Measurements from ENCODE around the gene LSM10. TPM values are rescaled to one million over a fixed set of nuclear protein-coding genes. Genes with fewer than 3 reads are reported as not detected.
A peak's percentile ranks its signal among the peaks of the same experiment; 100 is the strongest.

The LSM10 gene
- total RNA-seq, 1 donor from 2014 or later: 20.9 TPM

DNA sequence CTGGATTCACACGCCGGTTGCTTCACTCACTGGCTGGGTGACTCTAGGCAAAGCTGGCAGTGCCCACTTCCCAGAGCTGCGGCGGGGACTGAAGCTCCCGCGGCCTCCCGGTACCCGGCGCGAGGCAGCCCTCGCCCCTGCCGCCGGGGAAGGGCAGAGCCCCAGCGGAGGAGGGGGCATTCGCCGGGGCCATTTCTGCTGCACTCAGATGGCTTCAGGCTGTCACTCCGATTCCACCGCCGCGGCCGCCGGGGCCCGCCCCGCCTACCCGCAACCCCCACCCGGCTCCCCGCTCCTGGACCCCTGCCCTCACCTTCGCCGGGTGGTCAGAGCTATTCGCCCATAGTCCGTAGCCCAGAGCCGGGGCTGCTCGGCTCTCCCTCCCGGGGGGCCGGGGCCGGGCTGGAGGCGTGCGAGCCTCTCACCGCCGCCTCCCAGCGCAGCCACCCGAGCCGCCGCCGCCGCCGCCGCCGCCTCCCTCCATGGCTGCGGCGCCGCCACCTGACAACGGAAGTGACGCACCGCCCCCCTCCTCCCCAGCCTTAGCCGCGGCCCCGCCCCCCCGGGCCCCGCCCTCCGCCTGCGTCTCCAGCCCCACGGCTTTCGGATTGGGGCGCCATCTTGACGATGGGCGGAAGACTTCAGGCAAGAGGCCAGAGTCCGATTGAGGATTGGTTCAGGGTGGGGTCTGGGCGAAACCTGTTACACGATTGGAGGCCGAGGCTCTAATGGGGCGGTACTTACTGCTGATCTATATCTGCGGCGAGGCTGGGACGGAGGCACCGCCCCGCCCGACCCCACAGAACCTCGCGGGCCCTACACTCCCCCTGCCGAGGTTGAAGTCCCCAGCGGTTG is 12.1 kb downstream of the LSM10 start, which contains the start of gene STK40:
TSS of gene STK40 (minus strand) at position 515 of the 855 bp plus-strand sequence. CDS start 24,592 bp downstream, outside the sequence.
- ATAC-seq (peak; percentile 84), DNase-seq (ENCODE audit: low spot score) (peak; percentile 99)

DNA sequence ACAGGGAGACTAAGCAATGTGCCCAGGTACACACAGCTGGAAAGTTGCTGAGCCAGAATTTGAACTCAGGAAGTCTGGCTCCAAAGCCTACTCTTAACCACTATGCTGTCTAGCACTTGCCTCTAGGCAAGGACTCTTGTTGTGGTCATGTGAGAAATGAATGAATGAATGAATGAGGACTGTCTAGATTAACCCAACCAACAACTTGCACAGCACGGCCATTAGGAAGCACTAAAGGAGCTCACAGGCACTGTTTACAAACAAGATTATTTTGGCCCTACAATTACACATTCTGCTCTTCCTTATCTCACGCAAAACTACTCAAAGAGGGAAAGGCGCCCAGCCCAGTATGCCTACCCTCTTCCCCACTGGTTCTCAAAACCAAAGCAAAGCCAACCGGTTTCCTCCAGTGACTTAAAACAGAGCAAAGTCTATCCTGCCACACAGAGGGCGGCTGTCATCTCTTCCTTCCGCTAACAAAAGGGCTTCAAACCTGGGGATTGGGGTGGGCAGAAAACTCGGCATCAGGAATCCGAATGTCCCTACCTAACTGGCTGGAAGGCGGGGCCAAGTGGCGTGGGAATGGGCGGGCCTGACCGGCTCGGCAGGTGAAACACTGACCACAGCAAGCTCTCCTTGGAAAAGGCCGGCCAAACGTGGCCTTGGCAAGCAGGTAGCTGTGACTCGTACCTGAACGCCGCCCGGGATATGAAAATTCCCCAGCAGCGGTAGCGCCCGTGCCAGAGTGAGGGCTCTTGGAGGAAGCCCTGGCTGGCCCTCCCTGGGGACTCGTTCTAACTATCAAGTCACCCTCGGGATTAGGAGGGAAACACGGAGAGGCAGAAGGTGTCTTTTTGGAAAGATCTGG is 12.9 kb downstream of the LSM10 start:
- ATAC-seq (peak; percentile 57), DNase-seq (ENCODE audit: low spot score) (peak; percentile 89)

DNA sequence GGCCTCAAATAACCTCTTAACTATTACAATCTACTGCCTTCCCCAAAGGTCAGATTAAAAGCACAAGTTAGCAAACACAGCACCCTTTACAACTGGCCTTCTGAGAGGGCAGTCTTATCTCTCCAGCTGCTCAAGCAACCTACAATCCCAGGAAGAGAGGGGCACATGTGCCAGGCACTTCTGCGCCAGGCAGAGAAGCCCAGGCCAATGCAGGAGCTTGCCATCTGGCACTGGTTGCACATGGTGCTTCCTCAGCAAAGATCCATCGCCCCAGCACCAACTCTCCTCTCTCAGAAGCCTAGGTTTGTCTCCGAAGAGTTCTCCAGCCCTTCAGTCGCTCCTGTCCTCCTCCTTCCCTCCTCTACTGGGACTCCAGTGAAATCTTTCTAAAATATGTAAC is 14.5 kb downstream of the LSM10 start:
- no peak for DNase-seq (ENCODE audit: low spot score)
- no peak for ATAC-seq

DNA sequence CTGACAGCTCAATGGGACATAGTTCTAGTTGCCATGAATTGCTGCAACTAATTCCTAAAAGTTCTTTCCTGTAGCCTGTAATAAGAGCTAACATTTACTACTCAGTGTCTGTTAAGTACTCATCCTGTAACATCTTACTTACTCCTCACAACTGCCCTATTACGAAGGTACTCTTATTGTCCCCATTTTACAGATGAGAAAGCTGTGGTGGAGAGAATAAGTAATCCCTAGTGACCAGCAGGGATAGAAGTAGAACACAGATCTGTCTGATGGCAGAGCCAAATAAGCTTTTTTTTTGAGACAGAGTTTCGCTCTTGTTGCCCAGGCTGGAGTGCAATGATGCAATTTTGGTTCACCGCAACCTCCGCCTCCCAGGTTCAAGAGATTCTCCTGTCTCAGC is 15.0 kb downstream of the LSM10 start:
- DNase-seq (ENCODE audit: low spot score): no peak
- no peak for ATAC-seq

DNA sequence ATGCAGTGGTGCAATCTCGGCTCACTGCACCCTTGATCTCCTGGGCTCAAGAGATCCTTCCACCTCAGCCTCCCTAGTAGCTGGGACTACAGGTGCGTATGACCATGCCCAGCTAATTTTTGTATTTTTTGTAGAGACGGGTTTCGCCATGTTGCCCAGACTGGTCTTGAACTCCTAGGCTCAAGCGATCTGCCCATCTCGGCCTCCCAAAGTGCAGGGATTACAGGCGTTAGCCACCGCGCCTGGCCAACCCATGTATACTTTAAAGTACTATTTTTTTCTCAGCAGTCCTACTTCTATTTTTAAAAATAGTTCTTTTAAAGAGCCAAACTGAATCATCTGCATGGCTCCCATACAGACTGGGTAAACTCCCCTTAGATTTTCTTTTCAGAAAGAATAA is 15.5 kb downstream of the LSM10 start:
- DNase-seq (ENCODE audit: low spot score) (no peak), ATAC-seq (no peak)

DNA sequence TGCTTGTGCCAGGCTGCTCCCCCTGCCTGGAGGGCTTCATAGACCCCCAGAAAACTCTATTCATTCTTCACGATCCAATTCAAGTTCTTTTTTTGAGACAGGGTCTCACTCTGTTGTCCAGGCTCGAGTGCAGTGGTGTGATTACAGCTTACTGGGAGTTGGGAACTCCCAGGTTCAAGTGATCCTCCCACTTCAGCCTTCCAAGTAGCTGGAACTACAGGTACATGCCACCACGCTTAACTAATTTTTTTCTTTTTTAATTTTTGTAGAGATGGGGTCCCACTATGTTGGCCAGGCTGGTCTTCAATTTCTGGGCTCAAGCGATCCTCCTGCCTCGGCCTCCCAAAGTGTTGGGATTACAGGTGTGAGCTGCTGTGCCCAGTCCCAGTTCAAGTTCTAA is 16.3 kb downstream of the LSM10 start:
- DNase-seq (ENCODE audit: low spot score) (no peak), ATAC-seq (no peak)

DNA sequence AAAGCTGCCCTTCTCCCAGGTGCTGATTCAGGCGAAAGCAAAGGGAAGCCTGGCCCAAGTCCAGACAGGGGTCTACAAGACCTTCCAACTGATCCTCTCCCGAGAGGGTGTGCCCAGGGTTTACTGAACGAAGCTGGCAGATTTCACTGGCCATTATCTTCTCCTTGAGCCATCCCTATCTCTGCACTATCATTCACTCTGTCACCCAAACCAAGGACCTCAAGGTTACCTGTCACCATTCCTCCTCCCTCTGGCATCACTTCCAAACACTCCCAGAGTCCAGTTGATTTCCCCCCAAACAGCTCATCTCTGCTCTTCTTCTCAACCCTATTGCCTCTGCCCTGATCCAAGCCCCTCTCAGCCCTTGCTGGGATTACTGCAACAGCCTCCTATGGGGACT is 16.9 kb downstream of the LSM10 start:
- no peak for ATAC-seq
- DNase-seq (ENCODE audit: low spot score): no peak

DNA sequence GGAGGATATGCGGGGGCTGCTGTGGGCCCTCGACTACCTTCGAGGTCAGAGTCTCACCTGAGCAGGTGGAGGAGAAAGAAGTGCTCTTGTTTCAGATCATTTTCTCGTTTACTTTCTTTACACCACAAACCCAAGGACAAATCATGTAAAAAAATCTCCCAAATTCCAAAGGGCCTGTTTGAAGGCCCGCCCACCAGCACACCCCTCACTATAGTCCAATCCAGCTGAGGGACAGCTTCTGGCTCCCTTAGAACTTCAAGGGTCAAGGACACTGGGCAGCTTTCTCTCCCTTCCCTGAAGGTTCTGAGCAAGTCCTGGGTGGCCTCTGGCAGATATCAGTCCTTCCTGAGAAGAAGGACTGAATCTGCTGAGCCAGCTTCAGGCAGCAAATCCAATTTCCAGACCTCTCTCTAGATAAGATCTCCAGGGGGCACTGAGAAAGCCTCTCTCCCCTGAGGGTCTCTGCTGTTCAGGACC is 17.5 kb downstream of the LSM10 start:
- ATAC-seq (peak; percentile 70), DNase-seq (ENCODE audit: low spot score) (peak; percentile 70)

DNA sequence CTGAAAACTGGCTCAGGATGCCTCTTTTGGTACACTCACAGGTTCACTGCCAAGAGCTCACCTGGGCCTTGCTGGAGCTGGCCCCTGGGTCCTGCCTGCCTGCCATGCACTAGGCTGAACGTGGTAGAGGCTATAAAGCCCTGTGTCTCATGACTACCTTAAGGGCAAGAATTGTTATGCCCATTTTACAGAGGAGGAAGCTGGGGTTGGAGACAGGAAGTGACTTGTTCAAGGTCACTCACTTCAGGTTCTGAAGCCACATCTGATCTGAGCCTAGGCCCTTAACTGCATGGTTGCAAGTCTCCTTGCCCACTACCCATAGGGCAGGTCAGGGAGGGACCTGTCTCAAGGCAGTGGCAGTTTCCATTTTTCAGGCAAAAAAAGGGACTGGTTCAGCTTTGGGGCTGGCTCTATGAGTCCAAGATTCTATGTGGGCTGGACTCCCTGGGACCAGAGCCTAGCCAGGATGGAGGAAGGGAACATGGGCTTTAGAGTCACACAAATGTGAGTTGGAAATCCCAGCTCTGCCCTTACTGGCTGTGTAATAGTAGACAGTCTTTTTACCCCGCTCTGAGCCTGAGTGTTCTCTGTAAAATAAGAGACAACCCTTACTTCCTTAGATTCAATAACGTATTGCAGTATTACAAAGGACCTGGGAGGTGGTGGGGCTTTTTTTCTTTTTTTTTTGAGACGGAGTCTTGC is 19.8 kb downstream of the LSM10 start:
- ATAC-seq (no peak), DNase-seq (ENCODE audit: low spot score) (no peak)

DNA sequence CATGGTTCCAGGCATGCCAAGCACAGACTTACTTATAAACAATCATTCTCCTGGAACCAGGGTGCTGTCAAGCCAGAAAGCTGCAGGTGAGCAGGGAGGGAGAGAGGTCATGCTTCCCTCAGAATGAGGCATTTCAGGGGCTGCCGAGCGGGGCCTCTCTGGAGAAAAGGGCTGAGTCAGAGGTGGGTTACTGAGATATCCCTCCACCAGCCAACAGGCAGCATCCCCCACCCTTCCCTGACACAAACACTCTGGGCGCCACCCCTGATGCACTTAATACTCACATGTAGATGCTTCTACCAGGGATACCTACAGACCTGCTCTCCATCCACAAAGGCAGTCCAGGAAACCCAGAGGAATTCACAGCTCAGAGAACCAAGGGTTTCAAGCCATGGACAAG is 25.1 kb downstream of the LSM10 start:
- DNase-seq (ENCODE audit: low spot score): no peak
- ATAC-seq: no peak

DNA sequence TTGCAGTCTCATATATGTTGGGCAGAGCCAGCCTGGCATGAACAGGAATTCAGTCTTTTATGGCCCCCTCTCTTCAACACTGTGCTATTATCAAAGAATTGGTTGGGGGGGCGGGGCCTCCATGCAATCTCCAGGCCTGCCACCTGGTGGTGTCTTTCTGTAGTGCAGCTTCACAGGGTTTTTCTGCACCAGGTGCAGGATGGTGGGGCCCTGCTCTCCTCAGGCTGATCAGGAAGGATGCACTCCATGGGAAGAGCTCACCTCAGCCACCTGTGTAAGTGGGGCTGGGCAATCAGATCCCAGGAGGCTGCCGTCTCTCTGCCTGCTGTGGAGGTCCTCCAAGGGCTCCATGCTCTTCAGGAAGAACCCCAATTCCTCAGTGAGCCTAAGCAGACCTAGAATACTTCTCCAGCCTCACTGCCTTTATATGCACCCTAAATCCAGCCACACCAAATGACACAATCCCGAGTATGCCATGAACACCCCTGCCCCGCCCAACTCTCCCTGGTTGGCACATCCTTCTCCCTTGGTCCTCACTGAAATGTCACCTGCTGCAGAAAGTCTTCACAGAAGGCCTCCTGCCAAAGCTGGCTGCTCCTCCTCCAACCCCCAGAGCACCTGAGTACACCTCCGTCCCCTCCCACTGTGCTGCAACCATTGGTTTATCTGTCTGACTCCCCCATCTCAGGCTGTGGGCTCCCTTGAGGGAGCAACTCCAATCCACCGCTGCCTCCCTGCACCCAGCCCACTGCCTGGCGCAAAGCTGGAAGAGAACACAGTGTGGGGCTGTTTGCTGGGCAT is 28.4 kb downstream of the LSM10 start:
- DNase-seq (ENCODE audit: low spot score): peak; percentile 74
- ATAC-seq: peak; percentile 87

DNA sequence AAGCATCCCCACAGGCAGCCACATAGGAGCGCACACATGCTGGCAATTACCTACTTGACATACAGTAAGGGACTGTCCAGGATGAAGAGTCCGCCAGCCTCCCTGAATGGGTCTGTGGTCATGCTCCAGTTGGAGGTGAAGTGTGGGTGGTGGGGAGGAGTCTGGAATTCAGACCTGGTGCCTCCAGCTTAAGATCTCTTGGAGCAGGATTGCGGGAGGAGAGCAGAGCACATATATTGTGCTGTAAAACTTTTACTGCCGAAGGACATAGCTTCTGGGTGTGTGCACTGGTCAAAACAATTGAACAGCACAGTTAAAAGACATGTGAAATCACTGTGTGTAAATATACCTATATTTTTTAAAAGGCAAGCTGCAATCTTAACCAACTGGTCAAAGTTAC is 29.9 kb downstream of the LSM10 start:
- DNase-seq (ENCODE audit: low spot score) (no peak), ATAC-seq (no peak)

DNA sequence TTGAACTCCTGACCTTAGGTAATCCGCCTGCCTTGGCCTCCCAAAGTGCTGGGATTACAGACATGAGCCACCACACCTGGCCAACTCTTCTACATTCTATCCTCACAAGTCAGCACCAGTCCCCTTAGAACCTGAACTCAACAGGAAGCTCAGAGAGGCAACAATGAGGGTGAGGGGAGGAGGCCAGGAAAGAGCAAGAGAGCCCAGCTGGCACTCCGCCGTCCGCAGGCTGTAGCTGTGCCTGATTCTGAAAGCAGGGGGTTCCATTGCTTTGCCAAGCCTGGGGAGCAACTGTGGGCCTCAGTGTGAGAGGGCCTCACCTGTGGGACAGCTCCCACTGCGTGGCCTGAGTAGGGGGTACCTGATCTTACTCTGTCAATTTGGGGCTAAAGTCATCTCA is 30.6 kb downstream of the LSM10 start:
- ATAC-seq (no peak), DNase-seq (ENCODE audit: low spot score) (no peak)

DNA sequence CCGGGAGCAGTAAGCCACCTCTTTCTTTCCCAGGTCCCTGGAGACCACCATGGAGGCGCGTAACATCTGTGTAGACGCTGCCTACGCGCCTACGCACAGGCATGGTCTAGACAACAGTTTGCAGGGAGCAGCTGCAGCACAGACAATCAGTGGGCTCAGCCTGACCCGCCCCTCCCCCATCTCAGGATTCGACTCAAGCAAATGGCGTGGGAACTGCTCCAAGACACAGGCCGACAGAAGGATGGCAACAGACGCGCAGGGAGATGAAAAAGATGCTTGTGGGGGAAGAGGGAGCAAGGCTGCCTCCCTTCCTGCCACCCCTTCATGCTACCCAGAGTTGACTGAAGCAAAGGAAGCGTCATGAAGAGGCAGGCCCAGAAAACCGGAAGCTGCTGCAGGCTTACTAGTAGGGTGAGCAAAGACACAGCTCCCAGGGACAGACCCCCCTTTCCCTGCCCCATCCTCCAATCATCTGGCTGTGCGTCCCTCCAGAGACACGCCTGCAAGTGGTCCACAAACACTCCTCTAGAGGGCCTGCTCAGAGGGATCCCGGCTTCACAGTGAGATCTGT is 31.5 kb downstream of the LSM10 start:
- no peak for ATAC-seq
- DNase-seq (ENCODE audit: low spot score): no peak

DNA sequence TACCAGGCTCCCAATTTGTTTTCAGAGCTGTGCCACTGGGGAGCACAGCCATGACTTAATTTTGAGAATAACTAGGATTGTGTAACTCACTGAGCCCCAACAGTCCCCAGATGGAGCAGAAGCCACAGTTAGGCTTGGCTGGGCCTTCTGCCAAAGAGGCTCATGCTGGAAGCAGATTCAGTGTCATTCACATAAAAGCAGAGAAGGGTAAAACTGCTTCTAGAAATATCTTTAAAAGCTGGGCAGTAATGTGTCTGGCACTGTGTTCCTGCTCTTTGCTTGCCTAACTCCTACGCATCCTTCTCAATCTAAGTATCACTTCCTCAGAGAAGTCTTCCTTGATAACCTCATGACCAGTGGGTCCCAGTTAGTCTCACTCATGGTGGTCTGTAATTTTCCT is 32.3 kb downstream of the LSM10 start:
- no peak for ATAC-seq
- no peak for DNase-seq (ENCODE audit: low spot score)

DNA sequence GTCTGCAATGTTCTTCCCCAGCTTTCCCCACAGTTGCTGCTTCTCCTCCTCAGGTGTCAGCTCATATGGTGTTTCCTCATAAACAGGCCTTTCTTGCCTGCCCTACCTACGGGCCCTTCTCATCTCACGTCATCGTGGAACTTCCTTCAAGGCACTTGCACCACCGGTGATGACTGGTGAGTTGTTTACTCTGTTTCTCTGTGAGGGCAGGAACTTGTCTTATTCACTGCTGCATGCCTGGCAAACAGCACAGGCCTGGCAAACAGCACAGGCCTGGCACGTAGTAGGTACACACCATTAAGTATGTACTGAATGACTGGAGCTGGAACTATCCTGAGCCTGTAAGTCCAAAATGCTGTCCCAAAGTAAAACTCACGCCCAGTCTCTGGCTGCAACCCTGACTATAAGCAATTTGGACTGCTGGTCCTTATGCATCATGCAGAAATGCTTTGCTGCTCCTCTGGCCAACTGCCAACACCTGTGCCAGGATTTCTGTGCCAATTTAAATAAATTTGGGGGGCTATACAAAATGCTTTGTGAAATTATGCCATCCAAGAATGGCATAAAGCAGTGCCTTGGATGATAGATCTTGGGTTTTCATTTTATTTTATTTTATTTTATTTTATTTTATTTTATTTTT is 37.7 kb downstream of the LSM10 start:
- DNase-seq (ENCODE audit: low spot score) (no peak), ATAC-seq (no peak)

DNA sequence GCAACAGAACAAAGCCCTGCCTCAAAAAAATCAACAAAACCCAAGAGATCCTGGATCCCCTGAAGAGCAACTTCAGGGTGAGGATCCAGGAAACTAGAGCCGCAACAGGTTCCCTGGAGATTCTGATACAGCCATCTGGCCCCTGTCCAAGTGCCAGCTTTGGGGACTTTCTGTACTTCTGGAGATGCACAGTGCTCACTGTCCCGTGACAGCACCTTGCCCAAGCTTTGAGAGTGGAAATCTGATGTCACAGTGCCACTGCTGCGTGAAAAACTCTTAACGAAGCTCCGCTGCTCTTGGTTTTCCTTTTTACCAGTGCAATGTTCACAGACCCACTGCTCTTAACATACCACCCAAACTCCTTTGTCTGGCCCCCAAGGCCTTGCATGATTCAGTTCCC is 38.3 kb downstream of the LSM10 start:
- ATAC-seq: no peak
- DNase-seq (ENCODE audit: low spot score): no peak

DNA sequence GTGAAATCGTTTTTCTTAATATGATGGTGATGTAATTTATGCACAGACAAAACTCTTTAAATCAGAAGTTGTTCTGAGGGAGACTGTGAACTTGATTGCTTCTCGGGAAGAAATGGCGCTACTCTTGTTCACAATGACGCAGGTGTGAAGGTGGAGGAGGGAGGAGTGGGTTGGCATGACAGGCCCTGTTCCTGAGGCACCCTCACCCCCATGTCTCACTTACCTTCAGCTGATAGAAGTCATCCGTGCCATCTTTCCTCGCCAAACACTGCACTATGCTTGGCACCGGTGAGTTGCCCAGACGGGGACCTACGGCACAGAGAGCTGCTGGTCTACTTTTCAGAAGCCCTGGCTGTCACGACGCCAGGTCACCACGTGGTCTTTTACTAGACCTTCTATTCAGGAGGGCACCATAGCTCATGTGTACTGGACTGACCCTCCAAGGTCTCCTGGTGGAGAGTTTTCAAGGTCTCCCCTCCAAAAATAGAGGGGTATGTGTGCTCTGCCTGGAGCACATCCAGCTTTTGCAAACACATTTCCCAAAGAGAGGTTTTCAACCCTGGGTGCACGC is 39.1 kb downstream of the LSM10 start:
- DNase-seq (ENCODE audit: low spot score): no peak
- ATAC-seq: no peak

DNA sequence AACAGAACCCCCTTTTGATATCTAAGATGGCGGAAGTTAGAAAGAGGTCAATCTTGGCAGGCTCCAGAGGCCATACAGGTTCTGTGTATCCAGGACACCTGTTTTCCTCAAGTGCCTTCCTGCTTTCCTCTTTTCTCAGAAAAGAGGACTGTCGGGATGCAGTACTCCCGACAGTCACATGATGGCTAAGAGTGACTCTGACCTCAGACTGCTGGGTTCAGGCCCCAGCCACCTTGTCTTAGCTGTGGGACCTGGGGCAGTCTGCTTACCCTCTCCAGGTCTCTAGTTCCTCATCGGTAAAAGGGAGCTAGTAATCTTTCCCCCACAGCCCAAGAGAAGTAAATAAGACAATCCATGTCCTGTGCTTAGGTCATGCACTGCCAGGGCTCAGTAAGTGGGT is 41.9 kb downstream of the LSM10 start:
- DNase-seq (ENCODE audit: low spot score): no peak

More for the DNA sequence above, 41.9 kb downstream of the LSM10 start:
- ATAC-seq: peak; percentile 16
